Activated naive CD8-positive, alpha-beta T cell treated with anti-CD3 and anti-CD28 coated beads, Interleukin-2, amount 50 U/mL, for 24 hours (primary cell): ENCODE results near the gene DCK.

ENCODE experiments used
- ATAC-seq: fragments of 150-1000 bp; cut with Tn5 transposase; one replicate; pipeline ENCODE4 v1.10.0; 2021
- DNase-seq: peaks from one replicate; pipeline ENCODE4 v3.0.0; 2021
- H3K27ac Mint-ChIP-seq: one replicate; pipeline ENCODE4 v1.8.0; 2021; ENCODE audit warnings: mild to moderate bottlenecking, mixed read lengths
- H3K27me3 Mint-ChIP-seq: one replicate; pipeline ENCODE4 v1.8.0; 2021; ENCODE audit warnings: mixed read lengths
- H3K36me3 Mint-ChIP-seq: one replicate; pipeline ENCODE4 v1.8.0; 2021; ENCODE audit warnings: low read depth, mixed read lengths
- H3K4me1 Mint-ChIP-seq: one replicate; pipeline ENCODE4 v1.8.0; 2021; ENCODE audit warnings: mixed read lengths
- H3K4me3 Mint-ChIP-seq: one replicate; pipeline ENCODE4 v1.8.0; 2021; ENCODE audit warnings: mild to moderate bottlenecking, moderate library complexity, mixed read lengths
- H3K9me3 Mint-ChIP-seq: one replicate; pipeline ENCODE4 v1.8.0; 2021; ENCODE audit warnings: mixed read lengths

The DCK gene

GRCh38 chr4:71062436-71062835, 69.0 kb downstream of the DCK start:
- Mint-ChIP-seq H3K4me1 (peaks cover 2% of the 10 kb centered on the region), H3K4me3 (no peak overlapping the region), H3K36me3 (no peaks in the 10 kb centered on the region), H3K9me3 (no peaks in the 10 kb centered on the region), H3K27me3 (no peaks in the 10 kb centered on the region), H3K27ac (no peak overlapping the region)
- DNase-seq, result no peak
- no peak for ATAC-seq

- no peak for ATAC-seq
- Mint-ChIP-seq H3K4me1 (peaks cover 2% of the 10 kb centered on the region), H3K9me3 (no peaks in the 10 kb centered on the region), H3K27me3 (no peaks in the 10 kb centered on the region), H3K36me3 (no peaks in the 10 kb centered on the region), H3K27ac (no peak overlapping the region), H3K4me3 (no peak overlapping the region)
- no peak for DNase-seq
These were observed 70.3 kb downstream of the DCK start for GRCh38 chr4:71063711-71064110.

- no peak for ATAC-seq
- Mint-ChIP-seq H3K36me3 (no peaks in the 10 kb centered on the region), H3K9me3 (no peaks in the 10 kb centered on the region), H3K27me3 (no peaks in the 10 kb centered on the region), H3K27ac (no peak overlapping the region), H3K4me3 (no peak overlapping the region), H3K4me1 (peaks cover 2% of the 10 kb centered on the region)
- DNase-seq, result no peak
These were observed 71.1 kb downstream of the DCK start for GRCh38 chr4:71064521-71064920.

- Mint-ChIP-seq H3K4me3 (no peak overlapping the region), H3K9me3 (no peaks in the 10 kb centered on the region), H3K4me1 (peaks cover 2% of the 10 kb centered on the region), H3K27ac (no peak overlapping the region), H3K36me3 (no peaks in the 10 kb centered on the region), H3K27me3 (no peaks in the 10 kb centered on the region)
- ATAC-seq (no peak), DNase-seq (no peak)
These were observed 72.6 kb downstream of the DCK start for GRCh38 chr4:71065991-71066510.

GRCh38 chr4:71066737-71067716, 73.6 kb downstream of the DCK start:
- H3K4me1 Mint-ChIP-seq, result peaks cover 2% of the 10 kb centered on the region
- no peak for ATAC-seq
- no peaks in the 10 kb centered on the region for H3K36me3 Mint-ChIP-seq
- no peak overlapping the region for H3K27ac Mint-ChIP-seq
- no peak for DNase-seq
- H3K4me3 Mint-ChIP-seq, result no peak overlapping the region
- H3K9me3 Mint-ChIP-seq, result no peaks in the 10 kb centered on the region
- H3K27me3 Mint-ChIP-seq, result no peaks in the 10 kb centered on the region

- H3K27me3 Mint-ChIP-seq, result no peaks in the 10 kb centered on the region
- H3K27ac Mint-ChIP-seq, result no peak overlapping the region
- H3K36me3 Mint-ChIP-seq, result no peaks in the 10 kb centered on the region
- peaks cover 2% of the 10 kb centered on the region for H3K4me1 Mint-ChIP-seq
- no peaks in the 10 kb centered on the region for H3K9me3 Mint-ChIP-seq
- no peak overlapping the region for H3K4me3 Mint-ChIP-seq
- ATAC-seq (no peak), DNase-seq (no peak)
These were observed 75.6 kb downstream of the DCK start for GRCh38 chr4:71069063-71069462.

- ATAC-seq, result no peak
- Mint-ChIP-seq H3K4me1 (peaks cover 2% of the 10 kb centered on the region), H3K36me3 (no peaks in the 10 kb centered on the region), H3K9me3 (no peaks in the 10 kb centered on the region), H3K27ac (no peak overlapping the region), H3K4me3 (no peak overlapping the region), H3K27me3 (peaks cover 3% of the 10 kb centered on the region)
- DNase-seq, result no peak
These were observed 76.6 kb downstream of the DCK start for GRCh38 chr4:71070015-71070414.

GRCh38 chr4:71074452-71075299, 81.2 kb downstream of the DCK start:
- DNase-seq (no peak), ATAC-seq (no peak)
- Mint-ChIP-seq H3K9me3 (no peaks in the 10 kb centered on the region), H3K4me1 (no peaks in the 10 kb centered on the region), H3K4me3 (no peak overlapping the region), H3K36me3 (no peaks in the 10 kb centered on the region), H3K27ac (no peak overlapping the region), H3K27me3 (peaks cover 6% of the 10 kb centered on the region)
